GM04504 (cell line): ENCODE results near the gene OTUD7B.
"Not testable (repeated sequence)": the region's sequence is repeated elsewhere in the genome, so short reads cannot be mapped to it uniquely, and the experiment has no call there.

Experiments
- DNase-seq: peaks from one replicate; pipeline ENCODE4 v3.0.0-alpha.2; 2012; ENCODE audit warnings: low read depth

The OTUD7B gene

DNA sequence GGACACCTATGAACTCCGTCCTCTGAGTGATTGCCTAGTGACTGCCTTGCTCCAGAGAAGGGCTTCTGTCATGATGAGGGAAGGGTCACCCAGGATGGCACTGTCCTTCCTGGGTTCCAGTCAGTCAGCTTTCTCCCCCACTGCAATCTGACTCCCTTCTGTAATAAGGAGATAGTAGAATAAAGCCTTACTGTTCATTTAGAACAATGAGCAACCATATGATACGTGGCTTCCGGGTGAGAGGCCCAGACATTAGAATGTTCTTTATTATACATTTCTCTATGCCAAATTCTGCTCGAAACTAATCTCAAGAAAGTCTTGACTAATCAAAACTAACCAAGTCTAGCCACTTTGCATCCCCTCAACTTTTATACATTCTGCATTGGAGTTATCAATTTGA is 65.3 kb downstream of the OTUD7B start:
- no peak for DNase-seq

DNA sequence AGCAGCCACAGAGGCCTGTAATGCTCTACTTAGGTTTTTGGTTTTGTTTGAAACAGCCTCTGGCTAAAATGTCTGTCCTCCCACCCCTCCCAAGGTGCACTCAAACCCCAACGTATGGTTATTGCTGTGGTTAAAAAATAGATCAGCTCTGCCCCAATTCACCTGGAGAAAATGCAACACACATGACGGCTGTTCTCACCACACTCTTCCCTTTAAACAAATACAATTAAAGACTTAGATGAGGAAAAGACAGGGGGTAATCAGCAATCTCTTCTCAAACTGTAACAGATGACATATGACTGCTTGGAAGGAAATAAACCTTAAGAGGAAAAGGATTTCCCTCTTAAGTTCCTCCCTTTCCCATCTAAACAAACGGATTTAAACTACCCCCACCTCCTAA is 67.6 kb downstream of the OTUD7B start:
- DNase-seq = no peak

- DNase-seq = no peak
Observed at GRCh38 chr1:149942207-149942606, 68.3 kb downstream of the OTUD7B start.

- DNase-seq = no peak
Observed at GRCh38 chr1:149940427-149940826, 70.1 kb downstream of the OTUD7B start.

DNA sequence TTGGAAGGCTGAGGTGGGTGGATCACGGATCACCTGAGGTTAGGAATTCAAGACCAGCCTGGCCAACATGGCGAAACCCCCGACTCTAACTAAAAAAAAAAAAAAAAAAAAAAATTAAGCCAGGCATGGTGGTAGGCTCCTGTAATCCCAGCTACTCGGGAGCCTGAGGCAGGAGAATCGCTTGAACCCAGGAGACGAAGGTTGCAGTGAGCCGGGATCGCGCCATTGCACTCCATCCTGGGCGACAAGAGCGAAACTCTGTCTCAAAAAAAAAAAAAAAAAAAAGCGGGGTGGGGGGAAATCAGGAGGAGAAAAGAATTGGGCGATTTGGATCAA is 71.9 kb downstream of the OTUD7B start:
- DNase-seq = not testable (repeated sequence)

DNA sequence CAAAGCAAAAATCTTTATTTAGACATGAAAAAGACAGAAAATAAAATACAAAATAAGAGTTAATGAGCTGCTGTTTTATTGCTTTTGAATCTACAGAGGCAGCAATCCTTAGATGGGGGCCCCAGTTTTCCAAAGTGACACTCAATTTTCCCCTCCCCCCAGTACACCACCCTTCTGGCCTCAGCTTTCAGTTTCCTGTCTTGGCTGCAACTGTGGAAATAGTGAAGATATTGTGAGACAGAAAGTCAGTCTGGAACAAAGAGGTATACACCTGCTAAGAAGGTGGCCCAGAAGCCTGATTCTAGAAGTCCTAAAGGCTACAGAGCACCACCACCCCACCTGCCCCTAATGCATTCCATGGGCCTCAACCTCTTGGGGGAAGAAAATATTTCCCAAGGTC is 72.8 kb downstream of the OTUD7B start:
- DNase-seq = no peak

DNA sequence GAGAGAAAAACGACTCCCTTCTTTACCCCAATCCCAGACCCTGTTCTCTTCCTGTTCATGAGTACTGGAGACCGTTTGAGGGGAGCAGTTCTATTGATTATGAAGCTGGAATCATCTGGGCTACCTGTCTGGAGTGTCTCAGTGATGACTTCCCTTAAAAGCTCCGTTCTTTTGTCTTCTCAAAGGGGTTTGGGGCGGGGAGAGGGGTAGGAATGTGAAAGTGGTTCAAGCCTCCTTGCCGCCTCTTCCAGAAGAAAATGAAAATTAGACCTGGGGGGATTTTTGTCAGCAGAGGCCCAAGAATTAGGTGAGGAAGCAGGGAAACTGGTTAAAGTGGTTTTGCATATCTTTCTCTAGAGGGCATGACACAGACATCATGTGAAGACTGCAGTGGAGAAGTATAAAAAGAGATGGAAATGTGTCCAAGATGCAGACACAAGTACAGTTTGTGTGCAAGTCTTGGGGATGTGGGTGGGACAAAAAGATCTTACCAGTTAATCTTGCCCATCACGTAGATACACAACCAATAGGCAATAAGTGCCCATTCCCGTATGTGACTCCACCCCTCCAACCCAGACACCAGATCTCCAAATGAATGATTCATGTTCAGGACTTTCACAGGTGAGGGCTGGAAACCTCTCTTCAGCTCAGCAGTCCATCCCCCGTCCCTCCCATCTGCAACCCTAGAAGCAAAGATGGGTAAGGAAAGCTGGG is 73.4 kb downstream of the OTUD7B start:
- no peak for DNase-seq

GRCh38 chr1:149936170-149936991 is 74.1 kb downstream of the OTUD7B start, which contains the start of gene MTMR11:
MTMR11 (minus strand) TSS chr1:149936879; CDS start chr1:149936647, 232 bp downstream.
- no peak for DNase-seq

GRCh38 chr1:149934356-149934755 is 76.2 kb downstream of the OTUD7B start:
- DNase-seq = no peak

- DNase-seq = no peak
Observed at GRCh38 chr1:149933208-149933607, 77.3 kb downstream of the OTUD7B start.

- DNase-seq = no peak
Observed at GRCh38 chr1:149932474-149932873, 78.1 kb downstream of the OTUD7B start.

DNA sequence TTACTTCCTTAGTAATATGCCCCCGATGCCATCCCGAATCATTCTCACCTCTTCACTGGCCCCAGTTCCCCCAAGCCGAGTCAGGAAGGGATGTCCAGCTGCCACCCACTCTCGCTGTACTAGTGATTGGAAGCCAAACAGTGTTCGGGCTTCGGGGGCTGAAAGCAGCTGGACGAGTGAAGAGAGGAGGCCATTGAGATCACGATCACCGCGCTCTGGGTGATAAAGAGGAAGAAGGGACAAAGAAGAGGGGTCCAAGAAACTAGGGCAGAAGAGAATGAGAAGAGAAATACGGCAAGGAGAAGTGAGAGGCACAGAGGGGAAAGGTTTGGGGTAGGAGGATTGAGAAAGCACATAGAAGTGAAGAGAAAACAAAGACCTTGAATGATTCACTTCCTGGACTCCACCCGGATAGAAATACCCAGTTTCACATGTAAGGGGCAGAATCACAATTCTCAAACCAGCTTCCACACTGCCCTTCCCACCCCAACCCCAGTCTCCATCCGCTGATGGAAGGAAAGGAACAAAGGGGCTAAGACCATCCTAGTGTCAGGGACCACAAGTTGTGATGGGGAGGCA is 79.2 kb downstream of the OTUD7B start:
- no peak for DNase-seq

DNA sequence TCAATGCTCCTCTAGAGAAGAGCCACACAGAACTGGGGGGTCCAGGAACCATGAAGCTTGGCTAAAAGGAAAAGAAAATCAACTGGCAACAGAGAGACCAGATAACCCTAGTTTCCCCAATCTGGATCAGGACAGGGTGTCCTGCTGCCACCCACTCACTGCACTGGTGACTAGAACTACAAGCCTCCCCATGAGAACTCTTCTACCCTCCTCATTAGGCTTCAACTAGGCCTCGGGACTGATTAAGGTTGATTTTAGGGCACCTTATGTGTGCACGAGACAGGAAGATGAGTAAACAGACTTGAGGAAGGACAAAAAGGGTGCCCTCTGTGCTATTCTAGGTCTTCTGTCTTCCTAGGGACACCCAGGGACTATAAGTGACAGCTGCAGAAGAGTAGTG is 80.7 kb downstream of the OTUD7B start:
- DNase-seq = no peak

- DNase-seq = no peak
Observed at GRCh38 chr1:149928401-149928724, 82.2 kb downstream of the OTUD7B start.

DNA sequence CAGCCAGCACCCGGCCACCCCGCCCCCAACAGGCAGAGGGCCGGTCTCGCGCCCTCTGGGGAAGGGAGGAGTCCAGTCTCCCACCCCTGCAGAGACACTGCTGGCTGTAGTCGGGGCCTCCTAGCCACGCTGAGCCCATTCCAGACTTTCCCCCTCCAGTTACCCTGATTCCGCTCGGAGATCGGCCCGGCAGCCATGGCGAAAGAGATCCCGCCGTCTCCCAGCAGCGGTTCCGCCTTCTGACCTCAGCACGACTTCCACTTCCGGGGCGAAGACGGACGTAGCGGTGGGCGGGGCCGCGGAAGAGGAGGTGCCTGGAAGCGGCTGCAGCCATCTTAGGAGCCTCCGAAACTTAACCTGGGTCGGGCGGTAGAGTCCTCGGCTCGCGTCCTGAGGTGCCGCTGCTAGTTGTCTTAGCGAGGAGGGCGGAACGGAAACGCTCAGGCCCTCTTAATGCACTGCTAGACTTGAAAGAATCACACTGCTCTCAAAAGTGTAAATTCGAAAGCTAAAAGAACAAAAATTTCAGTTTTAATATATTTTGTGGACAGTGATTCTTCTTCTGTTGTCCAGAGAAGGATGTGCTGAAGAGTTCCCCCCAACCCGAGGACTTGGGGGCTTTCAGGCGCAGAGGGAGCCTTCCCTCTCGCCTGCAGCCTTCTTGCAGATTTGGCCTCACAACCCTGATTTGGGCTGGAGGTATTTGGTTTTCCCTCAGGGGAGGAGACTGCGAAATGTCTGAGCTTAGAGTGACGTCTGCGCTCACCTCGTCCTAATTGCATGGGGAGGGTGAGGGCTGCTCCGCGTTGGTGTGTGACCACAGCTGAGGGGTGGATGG is 82.7 kb downstream of the OTUD7B start, which contains the start of gene SF3B4:
SF3B4 (minus strand) TSS at position 241 of the 838 bp plus-strand sequence; CDS start at position 197, 44 bp downstream.
- peak; percentile 80 for DNase-seq

DNA sequence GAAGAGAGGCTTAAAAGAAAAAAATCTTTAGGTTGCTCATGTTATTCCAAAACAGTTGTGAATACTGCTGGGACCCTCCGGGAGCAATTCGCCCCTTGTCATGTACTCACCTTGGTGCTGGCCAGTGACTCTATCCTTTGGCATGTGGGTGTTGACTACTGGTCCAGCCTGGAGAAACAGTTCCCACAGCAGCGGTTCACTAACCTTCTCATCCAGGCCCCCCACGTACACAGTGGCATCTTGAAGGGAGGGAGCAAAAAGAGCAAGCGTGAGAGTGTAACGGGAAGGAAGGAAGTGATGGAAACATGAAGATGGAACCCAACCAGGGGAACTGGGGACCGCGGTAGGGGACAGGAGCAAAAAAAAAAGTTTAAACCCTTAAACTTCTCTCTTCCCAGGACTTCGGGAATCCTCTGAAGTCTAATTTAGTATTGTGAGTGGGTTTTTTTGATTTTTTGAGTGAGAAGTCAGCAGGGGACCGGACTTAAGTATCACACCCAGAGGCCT is 83.4 kb downstream of the OTUD7B start:
- no peak for DNase-seq

GRCh38 chr1:149926296-149926695 is 84.2 kb downstream of the OTUD7B start:
- no peak for DNase-seq

DNA sequence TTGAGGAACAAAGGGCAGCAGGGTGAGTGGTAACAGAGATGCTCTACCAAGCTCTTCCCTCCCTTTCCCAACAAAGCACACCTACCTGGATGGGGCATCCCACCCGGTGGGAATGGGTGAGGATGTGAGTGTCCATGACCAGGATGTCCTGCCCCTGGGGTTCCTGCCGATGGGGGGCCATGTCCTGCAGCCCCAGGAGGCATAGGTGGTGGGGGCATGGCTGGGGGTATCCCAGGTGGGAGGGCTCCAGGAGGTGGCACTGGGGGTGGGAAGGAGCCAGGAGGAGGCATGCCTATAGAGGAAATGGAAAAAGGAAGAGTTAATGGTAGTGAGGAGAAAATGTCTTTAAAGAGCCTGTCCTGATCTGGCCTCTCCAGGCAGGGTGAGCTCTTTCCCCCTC is 84.8 kb downstream of the OTUD7B start:
- no peak for DNase-seq

GRCh38 chr1:149925345-149925744 is 85.2 kb downstream of the OTUD7B start:
- no peak for DNase-seq

- DNase-seq = no peak
Observed at GRCh38 chr1:149923626-149924025, 86.9 kb downstream of the OTUD7B start.

DNA sequence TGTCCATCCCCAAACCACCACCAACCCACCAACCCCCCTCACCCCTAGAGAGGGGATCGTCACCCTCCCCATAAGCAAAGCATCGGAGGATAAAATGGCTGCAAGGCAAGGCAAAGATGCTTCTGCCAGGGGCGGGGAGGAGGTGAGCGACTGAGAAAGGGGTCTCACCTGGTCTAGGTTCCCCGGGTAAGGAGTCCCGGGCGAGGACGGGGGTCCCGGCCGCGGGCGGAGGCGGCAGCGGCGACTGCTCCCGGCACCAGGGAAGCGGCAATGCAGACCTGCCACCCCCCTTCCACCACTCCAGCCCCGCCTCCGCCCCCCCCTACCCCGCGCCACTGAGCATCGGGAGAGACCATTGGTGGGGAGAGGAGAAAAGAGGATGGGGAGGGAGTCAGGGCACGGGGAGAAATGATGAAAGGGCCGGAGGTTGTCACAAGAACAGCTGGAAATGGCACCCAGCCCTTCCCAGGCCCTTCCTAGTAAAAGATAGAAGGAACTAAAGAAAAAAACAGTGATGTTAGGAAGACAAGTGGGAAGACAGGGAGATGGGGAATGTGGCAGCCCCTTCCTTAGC is 92.9 kb downstream of the OTUD7B start, which contains the start of gene SV2A:
SV2A (minus strand) TSS at position 274 of the 574 bp plus-strand sequence. CDS start 4,004 bp downstream, outside the sequence.
- DNase-seq = peak; percentile 26

GRCh38 chr1:149916898-149917252 is 93.7 kb downstream of the OTUD7B start:
- no peak for DNase-seq
